GM21390 (cell line): ENCODE data around the gene ATP2B2.

Source experiments
- ATAC-seq: cut with Tn5 transposase; IDR thresholded peaks from one replicate; pipeline ENCODE4 v1.9.1; 2021; ENCODE audit not compliant: unreplicated experiment

ATP2B2 gene

DNA sequence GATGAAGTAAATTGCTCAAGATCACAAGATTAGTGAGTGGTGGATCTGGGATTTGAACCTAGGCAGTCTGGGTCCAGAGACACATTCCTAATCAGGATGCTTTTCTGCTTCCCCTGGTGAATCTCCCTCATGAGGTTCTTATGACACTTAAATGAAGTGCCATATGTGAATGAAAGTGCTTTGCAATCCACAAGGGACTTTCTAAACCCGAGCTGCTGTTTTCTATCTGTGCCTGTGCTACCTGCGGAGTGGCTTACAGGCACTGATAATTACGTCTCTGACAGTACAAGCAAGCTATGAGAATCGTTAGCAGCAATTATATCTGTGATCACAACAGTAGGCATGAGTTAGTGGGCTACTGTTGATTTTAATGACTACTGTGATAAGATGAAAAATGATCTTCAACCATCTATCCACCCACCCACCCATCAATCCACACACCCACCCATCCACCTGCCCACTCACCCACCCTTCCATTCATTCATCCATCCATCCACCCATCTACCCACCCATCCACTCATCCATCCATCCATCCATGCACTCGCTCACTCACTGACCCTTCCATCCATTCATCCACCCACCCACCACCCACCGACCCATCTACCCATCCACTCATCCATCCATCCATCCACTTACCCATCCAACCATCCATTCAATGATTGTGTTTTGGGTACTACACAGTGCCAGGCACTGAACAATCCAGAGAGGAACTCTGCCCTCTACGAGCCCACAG is 51.8 kb downstream of the ATP2B2 start:
- ATAC-seq, result no peak

GRCh38 chr3:10450494-10451440 is 54.6 kb downstream of the ATP2B2 start:
- no peak for ATAC-seq

- no peak for ATAC-seq
Measured at GRCh38 chr3:10449436-10449835, 56.0 kb downstream of the ATP2B2 start.

DNA sequence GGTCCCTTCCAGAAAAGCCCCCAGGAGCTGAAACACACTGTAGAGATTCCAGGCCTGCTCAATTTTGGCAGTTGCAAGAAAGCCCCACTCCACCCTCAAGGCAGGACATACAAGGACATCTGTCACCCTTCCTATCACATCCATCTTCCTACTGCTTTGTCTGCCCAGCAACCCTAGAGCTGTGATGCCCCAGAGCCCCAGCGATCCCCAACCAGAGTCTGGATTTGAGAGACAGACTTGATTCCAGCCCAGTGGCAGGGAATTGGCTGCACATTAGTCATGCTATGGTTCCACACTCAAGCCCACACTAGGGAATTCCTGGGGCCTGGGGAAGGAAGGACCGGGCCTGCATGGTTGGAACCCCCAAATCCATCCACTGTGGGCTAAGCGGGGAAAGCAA is 56.8 kb downstream of the ATP2B2 start:
- no peak for ATAC-seq

- ATAC-seq, result no peak
Measured at GRCh38 chr3:10447527-10448260, 57.7 kb downstream of the ATP2B2 start.

- ATAC-seq, result no peak
Measured at GRCh38 chr3:10447110-10447509, 58.3 kb downstream of the ATP2B2 start.

GRCh38 chr3:10445561-10446175 is 59.7 kb downstream of the ATP2B2 start:
- ATAC-seq, result no peak

DNA sequence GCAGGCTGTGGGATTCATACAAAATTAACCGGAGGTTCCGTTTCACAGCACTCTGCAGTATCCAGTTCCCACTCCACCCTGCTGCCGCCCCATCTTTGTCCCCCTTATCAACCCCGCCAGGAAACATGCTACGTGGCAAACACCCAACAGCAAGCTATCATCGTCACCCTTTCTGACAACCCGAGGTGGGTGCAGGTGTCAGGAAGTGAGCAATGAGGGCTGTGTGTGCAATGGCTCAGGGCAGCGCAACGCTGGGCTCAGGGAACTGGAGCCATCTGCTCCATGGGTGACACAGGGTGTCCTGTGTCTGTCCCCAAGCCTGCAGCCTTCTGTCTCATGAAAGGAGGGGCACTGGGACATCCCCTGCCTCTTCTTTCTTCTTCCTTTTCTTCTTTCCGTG is 60.9 kb downstream of the ATP2B2 start:
- no peak for ATAC-seq

GRCh38 chr3:10444110-10444429 is 61.3 kb downstream of the ATP2B2 start:
- no peak for ATAC-seq

DNA sequence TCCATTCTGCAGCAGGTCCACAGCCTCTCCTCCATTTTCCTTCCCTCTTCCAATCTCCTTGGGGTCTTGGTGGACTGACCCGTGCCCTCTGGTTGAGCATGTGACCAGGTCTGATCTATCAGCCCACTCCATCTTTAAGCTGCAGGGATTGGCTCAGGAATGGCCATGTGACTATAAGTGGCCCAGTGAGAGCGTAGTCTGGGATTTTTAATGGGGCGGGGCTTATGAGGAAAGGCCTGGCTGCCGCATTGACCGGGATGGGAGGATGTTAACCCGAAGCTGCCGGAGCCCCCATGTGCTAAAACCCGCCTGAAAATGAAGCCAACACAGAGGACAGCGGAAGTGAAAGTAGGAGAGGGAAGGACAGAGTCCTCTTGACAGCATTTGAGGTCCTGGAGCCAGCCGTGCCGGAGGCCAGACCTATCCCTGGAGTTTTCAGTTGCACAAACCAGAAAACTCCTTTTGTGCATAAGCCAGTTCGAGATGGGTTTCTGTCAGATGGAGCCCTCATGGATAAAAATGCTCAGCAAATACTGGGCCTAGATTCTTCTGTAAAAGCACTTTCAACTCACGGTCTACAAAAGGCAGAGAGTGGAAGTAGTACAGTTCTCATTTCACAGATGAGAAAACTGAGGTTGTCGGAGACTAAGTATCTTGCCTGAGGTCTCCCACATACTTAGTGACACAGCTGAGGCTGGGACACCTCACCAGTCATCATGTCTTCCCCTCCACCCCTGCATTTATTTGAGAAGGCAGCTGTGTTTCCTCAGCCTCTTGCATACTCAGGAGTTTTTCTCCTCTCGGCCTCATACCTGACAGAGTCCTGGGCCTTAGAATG is 61.9 kb downstream of the ATP2B2 start:
- ATAC-seq, result no peak

DNA sequence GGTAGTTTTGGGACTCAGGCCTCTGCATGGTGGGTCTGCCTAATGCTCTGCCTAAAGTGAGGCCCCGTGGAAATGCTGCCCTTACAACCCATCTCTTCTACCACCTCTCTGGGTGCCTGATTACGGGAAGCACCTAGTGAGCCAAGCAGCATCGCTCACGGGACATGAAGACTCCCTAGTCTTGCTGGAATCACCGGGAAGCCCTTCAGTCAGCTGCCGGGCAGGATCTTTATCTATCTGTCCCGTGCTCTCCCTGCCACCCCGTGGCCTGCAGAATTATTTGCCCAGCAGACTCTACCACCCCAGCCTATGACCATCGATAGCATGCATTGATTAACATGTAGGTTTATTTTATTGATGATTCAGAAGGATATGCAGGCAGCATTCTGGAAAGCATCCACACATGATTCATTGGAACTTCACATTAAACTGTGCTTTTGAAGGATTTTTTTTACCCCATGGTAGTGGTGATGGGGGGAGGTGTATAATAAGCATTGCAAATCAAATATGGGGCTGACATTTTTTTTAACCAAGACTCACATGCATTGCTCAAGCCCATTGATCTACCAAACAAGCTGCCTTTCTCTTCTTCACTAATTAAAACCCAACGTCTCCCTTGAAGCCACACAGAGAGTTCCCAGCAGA is 63.1 kb downstream of the ATP2B2 start:
- ATAC-seq, result no peak

DNA sequence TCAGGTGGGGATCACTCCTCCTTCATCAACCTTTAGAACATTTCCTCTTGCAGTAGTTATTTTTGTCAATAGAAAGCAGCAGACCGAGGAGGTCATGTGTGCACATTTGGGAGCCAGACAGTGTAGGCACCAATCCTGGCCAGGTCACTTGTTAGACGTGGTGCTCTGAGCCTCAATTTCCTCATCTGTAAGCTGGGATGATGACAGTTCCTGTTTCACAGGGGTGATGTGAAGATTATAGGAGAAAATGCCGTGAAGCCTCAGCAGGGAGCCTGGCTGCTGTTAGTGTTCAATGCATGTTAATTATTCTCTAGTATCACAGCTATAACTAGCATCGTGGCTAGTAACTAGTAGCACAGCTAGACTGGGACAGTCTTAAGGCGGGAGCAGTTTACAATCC is 64.7 kb downstream of the ATP2B2 start:
- ATAC-seq, result no peak

- no peak for ATAC-seq
Measured at GRCh38 chr3:10438902-10439610, 66.3 kb downstream of the ATP2B2 start.

DNA sequence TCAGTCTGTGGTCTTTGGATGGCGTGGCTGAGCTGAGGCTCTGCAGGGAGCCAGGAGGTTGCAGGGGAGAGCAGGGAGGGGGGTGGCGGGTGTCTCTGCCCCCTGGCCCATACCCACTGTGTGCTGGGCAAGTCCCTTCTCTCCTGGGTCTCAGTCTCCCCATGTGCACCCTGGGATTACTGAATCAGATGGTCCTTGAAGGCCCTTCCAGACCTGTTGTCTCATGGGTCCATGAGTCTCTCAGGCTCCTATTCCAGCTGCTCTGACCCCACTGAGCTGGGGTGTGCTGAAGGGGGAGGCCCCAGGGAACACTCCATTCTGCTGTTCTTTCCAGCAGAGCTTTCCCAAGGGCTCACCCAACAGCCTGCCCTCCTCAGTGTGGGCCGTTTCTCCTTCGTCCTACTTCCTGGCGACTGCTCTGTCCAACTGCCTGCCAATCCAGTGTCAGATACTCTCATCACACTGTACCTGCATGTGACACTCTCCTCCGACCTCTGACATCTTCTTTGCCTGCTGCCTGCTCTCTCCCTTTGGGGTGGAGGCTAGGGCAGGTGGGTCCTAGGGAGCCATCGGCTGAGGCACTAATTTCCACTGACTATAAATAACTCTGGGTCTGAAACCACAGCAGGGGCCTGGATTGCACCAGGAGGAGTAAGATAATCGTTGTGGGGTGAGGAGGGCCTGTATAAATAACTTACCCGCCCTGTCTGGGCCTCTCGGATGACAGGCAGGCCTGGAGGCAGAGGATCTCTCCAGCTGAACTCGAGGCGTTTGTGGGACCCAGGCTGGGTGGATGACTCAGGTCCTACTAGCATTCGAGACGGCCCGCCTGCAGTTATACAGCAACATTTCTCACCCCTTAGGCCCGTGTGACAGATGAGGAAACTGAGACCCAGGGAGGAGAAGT is 67.1 kb downstream of the ATP2B2 start:
- ATAC-seq, result no peak

GRCh38 chr3:10437272-10437994 is 68.0 kb downstream of the ATP2B2 start:
- no peak for ATAC-seq

GRCh38 chr3:10435850-10436249 is 69.5 kb downstream of the ATP2B2 start:
- ATAC-seq, result no peak

DNA sequence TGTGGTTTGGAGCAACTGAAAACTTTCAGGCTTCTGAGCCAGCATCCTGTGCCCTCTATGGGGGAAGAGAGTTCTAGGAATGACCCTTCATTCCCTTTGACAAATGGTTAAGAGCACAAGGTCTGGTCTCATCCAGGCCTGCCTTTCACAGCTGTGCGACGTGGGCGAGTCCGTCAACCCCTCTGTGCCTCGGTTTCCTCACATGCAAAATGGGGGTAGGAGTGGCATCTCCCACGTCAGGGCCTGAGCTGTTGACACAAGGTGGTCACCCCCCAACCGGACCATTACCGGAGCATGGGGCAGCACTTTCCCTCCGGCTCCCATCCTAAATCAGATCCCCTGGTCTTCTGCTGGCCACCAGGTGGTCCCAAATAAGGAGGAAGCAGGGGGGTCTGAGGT is 70.4 kb downstream of the ATP2B2 start:
- no peak for ATAC-seq
